Neutrophil (primary cell): ENCODE results near the gene CREB5.

ENCODE experiments used
- H3K27ac ChIP-seq: fragments of 200-600 bp; sonication (generic); 2 replicates; pipeline ENCODE4 v1.5.1; 2016; ENCODE audit warnings: mild to moderate bottlenecking, moderate library complexity
- H3K27me3 ChIP-seq: fragments of 200-600 bp; sonication (generic); 2 replicates; pipeline ENCODE4 v1.6.0; 2016; ENCODE audit warnings: mild to moderate bottlenecking
- H3K36me3 ChIP-seq: fragments of 200-600 bp; sonication (generic); 2 replicates; pipeline ENCODE4 v1.5.1; 2017
- H3K4me1 ChIP-seq, 2 experiments: fragments of 200-600 bp in 1 of 2; sonication (generic) in 1 of 2; 1 replicate in 1 of 2; 2 replicates in 1 of 2; pipeline versions ENCODE4 v1.5.1 to v1.6.1; 2013 to 2016; ENCODE audit warnings: low read depth in 1 of 2, low read length in 1 of 2, mild to moderate bottlenecking in 1 of 2, moderate library complexity in 1 of 2; ENCODE audit not compliant: control insufficient read depth in 1 of 2, insufficient read depth in 1 of 2
- H3K4me3 ChIP-seq, 2 experiments: fragments of 200-600 bp in 1 of 2; sonication (generic) in 1 of 2; 1 replicate in 1 of 2; 2 replicates in 1 of 2; pipeline ENCODE4 v1.5.1; 2013 to 2016; ENCODE audit warnings: low read depth in 1 of 2, low read length in 1 of 2, mild to moderate bottlenecking in 1 of 2, moderate library complexity in 1 of 2
- H3K9me3 ChIP-seq: fragments of 200-600 bp; sonication (generic); 2 replicates; pipeline ENCODE4 v1.5.1; 2016
- TF ChIP-seq, protein P1 (sequence below): fragments of 200-600 bp; sonication (generic); IDR thresholded peaks from 2 replicates; pipeline ENCODE4 v1.5.1; 2016; ENCODE audit warnings: antibody characterized with exemption

The CREB5 gene

DNA sequence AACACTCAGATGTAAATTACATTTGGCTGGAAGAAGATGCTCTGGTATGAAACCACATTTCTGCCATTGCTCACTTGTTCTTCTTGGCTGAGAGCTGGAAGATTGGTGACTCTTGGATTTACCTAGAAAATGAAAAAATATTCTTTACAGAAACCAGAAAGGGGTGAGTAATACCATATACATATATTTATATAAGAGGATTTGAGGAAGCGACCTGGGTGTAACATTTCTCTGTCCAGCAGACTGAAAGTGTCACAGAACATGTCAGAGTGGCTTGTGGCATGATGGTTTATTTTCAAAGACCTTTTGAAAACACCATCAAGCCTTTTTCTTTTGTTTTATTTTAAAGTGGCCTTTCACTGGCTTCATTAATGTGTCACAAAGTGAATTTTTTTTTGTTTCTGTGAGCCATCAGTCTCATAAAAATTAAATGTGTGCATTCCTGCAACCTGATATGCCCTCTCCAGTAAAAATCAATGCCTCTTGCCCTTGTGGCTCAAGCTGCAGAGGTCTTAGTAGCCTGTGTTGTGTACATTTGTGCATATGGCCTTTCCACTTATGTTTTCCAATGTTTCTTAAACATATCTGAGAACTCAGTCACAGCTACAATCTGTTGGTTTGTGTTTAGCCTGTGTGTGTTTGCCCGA is 23.5 kb downstream of the CREB5 start:
- H3K4me3 ChIP-seq: no peak overlapping the region
- H3K9me3 ChIP-seq: no peaks in the 10 kb centered on the region
- TF ChIP-seq, protein P1, sequence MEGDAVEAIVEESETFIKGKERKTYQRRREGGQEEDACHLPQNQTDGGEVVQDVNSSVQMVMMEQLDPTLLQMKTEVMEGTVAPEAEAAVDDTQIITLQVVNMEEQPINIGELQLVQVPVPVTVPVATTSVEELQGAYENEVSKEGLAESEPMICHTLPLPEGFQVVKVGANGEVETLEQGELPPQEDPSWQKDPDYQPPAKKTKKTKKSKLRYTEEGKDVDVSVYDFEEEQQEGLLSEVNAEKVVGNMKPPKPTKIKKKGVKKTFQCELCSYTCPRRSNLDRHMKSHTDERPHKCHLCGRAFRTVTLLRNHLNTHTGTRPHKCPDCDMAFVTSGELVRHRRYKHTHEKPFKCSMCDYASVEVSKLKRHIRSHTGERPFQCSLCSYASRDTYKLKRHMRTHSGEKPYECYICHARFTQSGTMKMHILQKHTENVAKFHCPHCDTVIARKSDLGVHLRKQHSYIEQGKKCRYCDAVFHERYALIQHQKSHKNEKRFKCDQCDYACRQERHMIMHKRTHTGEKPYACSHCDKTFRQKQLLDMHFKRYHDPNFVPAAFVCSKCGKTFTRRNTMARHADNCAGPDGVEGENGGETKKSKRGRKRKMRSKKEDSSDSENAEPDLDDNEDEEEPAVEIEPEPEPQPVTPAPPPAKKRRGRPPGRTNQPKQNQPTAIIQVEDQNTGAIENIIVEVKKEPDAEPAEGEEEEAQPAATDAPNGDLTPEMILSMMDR: no peak
- no peaks in the 10 kb centered on the region for H3K36me3 ChIP-seq
- H3K4me1 ChIP-seq: no peaks in the 10 kb centered on the region
- H3K27me3 ChIP-seq: peaks cover 36% of the 10 kb centered on the region
- H3K27ac ChIP-seq: no peak overlapping the region

GRCh38 chr7:28440055-28440601 is 27.8 kb downstream of the CREB5 start:
- Histone ChIP-seq H3K4me1 (no peaks in the 10 kb centered on the region), H3K4me3 (no peak overlapping the region), H3K36me3 (no peaks in the 10 kb centered on the region), H3K9me3 (no peaks in the 10 kb centered on the region), H3K27ac (no peak overlapping the region), H3K27me3 (peaks cover 4% of the 10 kb centered on the region)
- TF ChIP-seq, protein P1: no peak

- Histone ChIP-seq H3K4me3 (no peak overlapping the region), H3K36me3 (no peaks in the 10 kb centered on the region), H3K27me3 (no peaks in the 10 kb centered on the region), H3K27ac (no peak overlapping the region), H3K9me3 (no peaks in the 10 kb centered on the region), H3K4me1 (no peaks in the 10 kb centered on the region)
- TF ChIP-seq, protein P1: no peak
Measured at GRCh38 chr7:28442540-28443420, 30.5 kb downstream of the CREB5 start.

DNA sequence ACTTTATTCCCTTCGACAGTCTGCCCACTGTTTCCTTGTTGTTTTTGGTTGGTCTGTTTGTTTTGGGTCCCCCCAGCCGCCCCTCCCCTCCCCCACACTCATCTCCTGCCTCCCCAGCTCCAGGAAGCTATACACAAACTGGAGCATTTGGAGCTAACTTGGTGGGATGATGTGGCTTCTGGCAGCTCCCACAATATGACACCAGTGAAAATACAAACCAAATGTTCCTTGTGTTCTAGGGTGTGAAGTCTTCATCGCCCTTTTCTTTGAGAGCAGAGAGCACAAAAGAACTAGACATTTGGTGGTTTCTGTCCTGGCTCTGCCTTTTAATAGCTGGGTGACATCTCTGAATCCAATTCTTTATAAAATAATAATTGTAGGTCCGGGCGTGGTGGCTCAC is 33.8 kb downstream of the CREB5 start:
- TF ChIP-seq, protein P1: no peak
- Histone ChIP-seq H3K4me1 (no peaks in the 10 kb centered on the region), H3K27ac (no peak overlapping the region), H3K36me3 (no peaks in the 10 kb centered on the region), H3K9me3 (no peaks in the 10 kb centered on the region), H3K27me3 (no peaks in the 10 kb centered on the region), H3K4me3 (no peak overlapping the region)

DNA sequence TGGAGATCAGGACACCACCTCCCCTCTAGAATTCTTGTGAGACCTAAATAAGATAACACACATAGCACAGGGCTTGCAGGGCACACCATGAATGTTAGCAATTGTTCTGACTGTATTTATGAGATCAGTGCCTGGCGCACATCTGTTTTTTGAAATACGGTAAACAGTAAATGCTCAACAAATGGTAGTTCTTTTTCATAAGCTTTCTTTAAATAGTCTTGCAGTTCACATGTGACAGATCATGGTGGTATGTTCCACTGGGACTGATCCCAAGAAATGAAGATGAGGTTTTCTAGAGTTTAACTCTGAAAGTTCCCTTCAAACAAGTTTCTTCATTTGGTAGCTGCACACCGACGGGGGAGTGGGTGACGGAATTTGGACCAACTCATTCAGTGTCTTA is 34.8 kb downstream of the CREB5 start:
- Histone ChIP-seq H3K27ac (no peak overlapping the region), H3K36me3 (no peaks in the 10 kb centered on the region), H3K4me3 (no peak overlapping the region), H3K27me3 (no peaks in the 10 kb centered on the region), H3K4me1 (no peaks in the 10 kb centered on the region), H3K9me3 (no peaks in the 10 kb centered on the region)
- TF ChIP-seq, protein P1: no peak
